HG03039 (cell line): Measurements from ENCODE around the gene VDAC2.
"Not testable (repeated sequence)": the region's sequence is repeated elsewhere in the genome, so short reads cannot be mapped to it uniquely, and the experiment has no call there.

Experiments
- ATAC-seq: cut with Tn5 transposase; IDR thresholded peaks from one replicate; pipeline ENCODE4 v1.9.1; 2021; ENCODE audit warnings: mild to moderate bottlenecking, moderate library complexity; ENCODE audit not compliant: unreplicated experiment

The VDAC2 gene

DNA sequence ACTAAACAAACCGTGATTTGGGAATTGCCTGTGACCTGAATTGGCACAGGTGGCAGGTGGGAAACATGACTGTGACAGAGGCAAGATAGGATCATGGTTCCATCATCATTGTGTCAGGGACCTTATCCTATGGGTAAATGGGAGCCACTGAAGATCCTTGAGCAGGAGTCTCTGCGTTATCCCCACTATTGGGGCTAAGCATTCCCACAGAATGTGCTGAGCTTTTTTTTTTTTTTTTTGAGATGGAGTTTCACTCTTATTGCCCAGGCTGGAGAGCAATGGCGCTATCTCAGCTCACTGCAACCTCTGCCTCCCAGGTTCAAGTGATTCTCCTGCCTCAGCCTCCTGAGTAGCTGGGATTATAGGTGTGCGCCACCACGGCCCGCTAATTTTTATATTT, 10.6 kb upstream of the VDAC2 start:
- not testable (repeated sequence) for ATAC-seq

- ATAC-seq, result no peak
Observed at GRCh38 chr10:75201793-75202307, 8.7 kb upstream of the VDAC2 start.

DNA sequence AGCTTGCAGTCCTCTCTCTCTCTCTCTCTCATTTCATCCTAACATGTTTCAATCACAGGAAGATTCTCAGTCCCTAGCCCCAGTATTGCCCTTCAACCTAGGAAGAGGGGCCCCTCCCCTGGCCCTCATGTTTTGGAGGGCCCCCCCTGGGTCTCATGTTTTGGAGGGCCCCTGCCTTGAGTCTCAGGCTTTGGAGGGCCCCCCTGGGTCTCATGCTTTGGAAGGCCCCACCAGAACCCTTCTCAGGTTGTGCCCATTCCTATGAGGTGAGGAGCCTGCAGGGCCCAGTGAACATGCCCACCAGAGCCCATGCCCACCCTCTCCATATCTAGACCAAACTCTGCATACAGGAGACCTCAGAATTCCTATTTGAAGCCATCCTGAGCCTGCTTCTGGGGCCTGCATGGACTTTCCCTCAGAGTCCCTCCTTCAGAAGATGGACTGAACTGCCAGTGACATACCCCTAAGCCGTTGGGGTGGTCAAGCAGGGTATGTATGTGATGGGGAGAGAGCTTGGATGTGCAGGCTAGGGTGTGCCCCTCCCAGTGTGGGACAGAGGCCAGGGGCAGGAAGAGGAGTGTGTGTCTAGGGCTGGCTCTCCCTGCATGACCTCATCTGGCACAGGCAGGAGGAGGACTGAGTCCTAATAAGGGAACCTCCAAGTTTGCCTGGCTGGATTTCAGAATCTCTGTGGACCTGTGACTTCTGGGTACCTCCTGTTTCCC, 8.1 kb upstream of the VDAC2 start:
- no peak for ATAC-seq

DNA sequence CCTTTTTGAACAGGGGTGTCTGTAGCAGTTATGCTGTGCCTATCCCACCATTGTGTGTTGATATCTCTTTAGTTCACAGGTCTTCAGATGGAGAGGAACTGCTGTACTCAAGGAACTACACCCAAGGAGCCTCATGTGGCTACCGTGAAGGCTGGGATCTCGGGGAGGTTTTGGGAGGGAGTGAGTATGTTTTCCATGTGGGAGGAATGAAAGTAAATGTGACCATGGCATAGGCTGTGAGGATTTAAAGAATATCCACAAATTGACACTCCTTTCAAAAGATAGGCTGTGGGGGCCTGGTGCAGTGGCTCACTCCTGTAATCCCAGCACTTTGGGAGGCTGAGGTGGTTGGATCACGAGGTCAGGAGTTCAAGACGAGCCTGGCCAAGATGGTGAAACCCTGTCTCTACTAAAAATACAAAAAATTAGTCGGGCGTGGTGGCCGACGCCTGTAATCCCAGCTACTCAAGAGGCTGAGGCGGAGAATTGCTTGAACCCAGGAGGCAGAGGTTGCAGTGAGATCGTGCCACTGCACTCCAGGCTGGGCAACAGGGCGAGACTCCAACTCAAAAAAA, 7.5 kb upstream of the VDAC2 start:
- not testable (repeated sequence) for ATAC-seq

DNA sequence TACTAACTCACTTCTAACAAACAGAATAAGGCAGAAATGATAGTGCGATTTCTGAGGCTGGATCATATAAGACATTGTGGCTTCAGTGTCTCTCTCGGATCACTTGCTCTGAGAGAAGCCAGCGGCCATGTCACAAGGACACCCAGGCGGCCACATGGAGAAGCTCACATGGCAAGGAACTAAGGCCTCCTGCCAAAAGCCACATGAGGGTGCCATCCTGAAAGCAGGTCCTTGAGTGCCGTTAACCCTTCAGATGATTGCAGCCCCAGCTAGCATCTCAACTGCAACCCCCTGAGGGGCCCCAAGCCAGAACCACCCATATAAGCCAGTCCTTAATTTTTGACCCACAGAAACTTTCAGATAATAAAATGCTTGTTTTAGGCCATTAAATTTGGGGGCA, 6.9 kb upstream of the VDAC2 start:
- ATAC-seq, result no peak

- no peak for ATAC-seq
Observed at GRCh38 chr10:75205908-75206307, 4.7 kb upstream of the VDAC2 start.

DNA sequence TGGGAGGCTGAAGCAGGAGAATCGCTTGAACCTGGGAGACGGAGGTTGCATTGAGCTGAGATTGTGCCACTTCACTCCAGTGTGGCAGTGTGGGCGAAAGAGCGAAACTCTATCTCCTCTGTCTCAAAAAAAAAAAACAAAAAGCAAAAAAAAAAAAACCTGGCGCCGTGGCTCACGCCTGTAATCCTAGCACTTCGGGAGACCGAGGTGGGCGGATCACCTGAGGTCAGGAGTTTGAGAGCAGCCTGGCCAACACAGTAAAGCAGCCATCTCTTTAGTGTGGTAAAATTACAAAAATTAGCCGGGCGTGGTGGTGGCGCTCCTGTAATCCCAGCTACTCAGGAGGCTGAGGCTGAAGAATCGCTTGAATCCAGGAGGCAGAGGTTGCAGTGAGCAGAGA, 4.0 kb upstream of the VDAC2 start:
- not testable (repeated sequence) for ATAC-seq

GRCh38 chr10:75207079-75207856, 3.3 kb upstream of the VDAC2 start:
- ATAC-seq, result no peak

DNA sequence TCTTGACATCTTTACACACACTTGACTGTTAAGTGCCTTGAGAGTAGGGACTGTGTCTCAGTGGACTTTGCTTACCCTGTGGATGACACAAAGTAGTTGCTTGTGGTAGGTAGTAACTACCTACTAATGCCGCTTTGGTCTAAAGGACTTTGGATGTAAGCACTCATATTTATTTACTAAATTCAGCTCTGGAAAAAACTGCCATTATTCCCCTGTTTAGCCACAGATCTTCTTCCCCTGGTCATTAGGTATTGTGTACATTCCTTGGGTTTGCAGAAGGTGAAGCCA, 2.8 kb upstream of the VDAC2 start:
- ATAC-seq, result no peak

- no peak for ATAC-seq
Observed at GRCh38 chr10:75208181-75208580, 2.4 kb upstream of the VDAC2 start.

- no peak for ATAC-seq
Observed at GRCh38 chr10:75209086-75209920, 1.3 kb upstream of the VDAC2 start.

GRCh38 chr10:75209921-75210281, 695 bp upstream of the VDAC2 start:
- peak; percentile 46 for ATAC-seq

GRCh38 chr10:75211007-75211691, 553 bp downstream of the VDAC2 start:
- no peak for ATAC-seq

DNA sequence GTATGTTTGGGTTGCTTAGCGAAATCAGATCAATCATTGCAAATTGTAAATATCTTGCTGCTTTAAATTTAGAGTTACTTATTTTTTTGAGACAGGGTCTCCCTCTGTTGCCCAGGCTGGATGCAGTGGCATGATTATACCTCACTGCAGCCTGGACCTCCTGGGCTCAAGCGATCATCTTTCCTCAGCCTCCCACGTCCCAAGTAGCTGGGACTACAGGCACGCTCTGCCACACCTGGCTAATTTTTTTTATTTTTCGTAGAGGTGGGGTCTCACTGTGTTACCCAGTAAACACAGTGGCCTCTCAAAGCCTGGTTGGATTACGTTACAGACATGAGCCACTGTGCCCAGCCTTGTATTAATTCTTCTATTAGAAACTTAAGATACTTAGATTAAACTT, 1.7 kb downstream of the VDAC2 start:
- no peak for ATAC-seq

- no peak for ATAC-seq
Observed at GRCh38 chr10:75220274-75220673, 9.7 kb downstream of the VDAC2 start.

- not testable (repeated sequence) for ATAC-seq
Observed at GRCh38 chr10:75221492-75221891, 10.9 kb downstream of the VDAC2 start.

DNA sequence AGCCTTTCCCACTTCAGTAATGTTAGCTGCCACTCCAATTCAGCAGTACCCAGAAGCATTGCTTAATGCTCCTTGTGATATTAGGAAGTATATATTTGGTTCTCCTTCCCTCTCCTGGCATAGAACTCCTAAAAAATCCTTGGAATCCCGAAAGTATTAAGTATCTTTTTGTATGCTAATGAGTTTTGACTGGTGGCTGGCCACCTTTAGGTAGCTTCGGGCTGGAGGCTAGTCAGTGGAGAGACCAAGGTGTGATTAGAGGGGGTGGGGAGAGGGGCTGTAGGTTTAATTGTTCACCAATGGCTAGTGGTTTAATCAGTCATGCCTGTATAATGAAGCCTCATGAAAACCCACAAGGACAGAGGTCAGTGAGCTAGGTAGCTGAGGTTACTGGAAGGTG, 12.9 kb downstream of the VDAC2 start:
- no peak for ATAC-seq

DNA sequence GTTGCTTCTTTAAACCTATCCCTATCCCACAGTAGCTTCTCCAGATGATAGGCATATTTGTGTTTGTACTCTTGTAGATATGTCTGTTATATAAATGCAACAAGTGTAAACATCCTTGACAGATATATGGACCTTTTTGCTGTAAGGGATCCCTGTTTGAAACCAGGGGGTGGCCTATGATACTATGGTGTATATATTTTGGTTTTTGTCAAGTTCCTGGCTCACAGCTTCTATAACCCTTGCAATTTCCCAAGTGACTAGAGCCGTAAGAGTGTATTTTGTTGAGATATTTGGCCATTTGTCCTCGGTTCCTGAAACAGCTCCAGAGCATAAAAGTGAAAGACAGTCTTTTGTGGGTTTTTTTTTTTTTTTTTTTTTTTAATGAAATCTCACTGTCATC, 15.5 kb downstream of the VDAC2 start:
- no peak for ATAC-seq

- ATAC-seq, result no peak
Observed at GRCh38 chr10:75226656-75227055, 16.1 kb downstream of the VDAC2 start.

GRCh38 chr10:75228278-75228677, 17.7 kb downstream of the VDAC2 start:
- no peak for ATAC-seq

GRCh38 chr10:75228834-75229233, 18.2 kb downstream of the VDAC2 start:
- ATAC-seq, result no peak
